Liver (tissue), 3 donors: ENCODE measurements around the gene AXIN2.

ENCODE experiments used
- FOXA1 ChIP-seq: IDR thresholded peaks from 2 replicates; pipeline ENCODE4 v1.6.1; 2016; ENCODE audit warnings: antibody characterized with exemption
- HNF4A ChIP-seq, 2 donors: conservative IDR thresholded peaks; 2 replicates each; pipeline ENCODE4 v1.6.1; 2016; ENCODE audit warnings: antibody characterized with exemption in 2 of 2, mild to moderate bottlenecking in 2 of 2
- HNF4G ChIP-seq: IDR thresholded peaks from 2 replicates; pipeline ENCODE4 v1.6.1; 2016; ENCODE audit warnings: antibody characterized with exemption
- JUND ChIP-seq, 2 donors: IDR thresholded peaks; 2 replicates each; pipeline ENCODE4 v1.6.1; 2016; ENCODE audit warnings: antibody characterized with exemption in 2 of 2
- MAX ChIP-seq: IDR thresholded peaks from 2 replicates; pipeline ENCODE4 v1.6.1; 2016; ENCODE audit warnings: antibody characterized with exemption
- RAD21 ChIP-seq, 2 donors: IDR thresholded peaks; 2 replicates each; pipeline ENCODE4 v1.6.1; 2016; ENCODE audit warnings: antibody characterized with exemption in 2 of 2, mild to moderate bottlenecking in 2 of 2
- REST ChIP-seq: IDR thresholded peaks from 2 replicates; pipeline ENCODE4 v1.6.1; 2016; ENCODE audit warnings: antibody characterized with exemption, mild to moderate bottlenecking
- RXRA ChIP-seq, 2 donors: IDR thresholded peaks; 2 replicates each; pipeline ENCODE4 v1.6.1; 2017 to 2018; ENCODE audit warnings: antibody characterized with exemption in 2 of 2, mild to moderate bottlenecking in 1 of 2
- TAF1 ChIP-seq: conservative IDR thresholded peaks from 2 replicates; pipeline ENCODE4 v1.6.1; 2016; ENCODE audit warnings: antibody characterized with exemption, mild to moderate bottlenecking
- YY1 ChIP-seq: IDR thresholded peaks from 2 replicates; pipeline ENCODE4 v1.6.1; 2016; ENCODE audit warnings: antibody characterized with exemption, mild to moderate bottlenecking
- TF ChIP-seq, protein P1 (sequence below): fragments of 150-350 bp; IDR thresholded peaks from 2 replicates; pipeline ENCODE4 v1.5.1; 2017; ENCODE audit warnings: improper control_type of control experiment, low read depth, low read length; ENCODE audit not compliant: missing input control
- donor health status: healthy.
- donor health status: healthy.

GRCh38 chr17:65550758-65551157, 10.7 kb downstream of the AXIN2 start:
- TF ChIP-seq FOXA1 (no peak), JUND (IDR thresholded peaks at IDR 0.05) (no peak), MAX (no peak), RXRA (IDR thresholded peaks at IDR 0.05) (no peak), REST (no peak), TAF1 (no peak), YY1 (no peak), HNF4G (no peak), RAD21 (IDR thresholded peaks at IDR 0.05) (no peak), HNF4A (conservative IDR thresholded peaks at IDR 0.05) (no peak)
- TF ChIP-seq, protein P1, sequence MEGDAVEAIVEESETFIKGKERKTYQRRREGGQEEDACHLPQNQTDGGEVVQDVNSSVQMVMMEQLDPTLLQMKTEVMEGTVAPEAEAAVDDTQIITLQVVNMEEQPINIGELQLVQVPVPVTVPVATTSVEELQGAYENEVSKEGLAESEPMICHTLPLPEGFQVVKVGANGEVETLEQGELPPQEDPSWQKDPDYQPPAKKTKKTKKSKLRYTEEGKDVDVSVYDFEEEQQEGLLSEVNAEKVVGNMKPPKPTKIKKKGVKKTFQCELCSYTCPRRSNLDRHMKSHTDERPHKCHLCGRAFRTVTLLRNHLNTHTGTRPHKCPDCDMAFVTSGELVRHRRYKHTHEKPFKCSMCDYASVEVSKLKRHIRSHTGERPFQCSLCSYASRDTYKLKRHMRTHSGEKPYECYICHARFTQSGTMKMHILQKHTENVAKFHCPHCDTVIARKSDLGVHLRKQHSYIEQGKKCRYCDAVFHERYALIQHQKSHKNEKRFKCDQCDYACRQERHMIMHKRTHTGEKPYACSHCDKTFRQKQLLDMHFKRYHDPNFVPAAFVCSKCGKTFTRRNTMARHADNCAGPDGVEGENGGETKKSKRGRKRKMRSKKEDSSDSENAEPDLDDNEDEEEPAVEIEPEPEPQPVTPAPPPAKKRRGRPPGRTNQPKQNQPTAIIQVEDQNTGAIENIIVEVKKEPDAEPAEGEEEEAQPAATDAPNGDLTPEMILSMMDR: no peak
